HG03159 (cell line): ENCODE results near the gene CORIN.
A peak's percentile ranks its signal among the peaks of the same experiment; 100 is the strongest.

Experiments
- ATAC-seq: cut with Tn5 transposase; IDR thresholded peaks from one replicate; pipeline ENCODE4 v1.9.1; 2021; ENCODE audit warnings: mild to moderate bottlenecking, moderate library complexity; ENCODE audit not compliant: unreplicated experiment

The CORIN gene, protein sequence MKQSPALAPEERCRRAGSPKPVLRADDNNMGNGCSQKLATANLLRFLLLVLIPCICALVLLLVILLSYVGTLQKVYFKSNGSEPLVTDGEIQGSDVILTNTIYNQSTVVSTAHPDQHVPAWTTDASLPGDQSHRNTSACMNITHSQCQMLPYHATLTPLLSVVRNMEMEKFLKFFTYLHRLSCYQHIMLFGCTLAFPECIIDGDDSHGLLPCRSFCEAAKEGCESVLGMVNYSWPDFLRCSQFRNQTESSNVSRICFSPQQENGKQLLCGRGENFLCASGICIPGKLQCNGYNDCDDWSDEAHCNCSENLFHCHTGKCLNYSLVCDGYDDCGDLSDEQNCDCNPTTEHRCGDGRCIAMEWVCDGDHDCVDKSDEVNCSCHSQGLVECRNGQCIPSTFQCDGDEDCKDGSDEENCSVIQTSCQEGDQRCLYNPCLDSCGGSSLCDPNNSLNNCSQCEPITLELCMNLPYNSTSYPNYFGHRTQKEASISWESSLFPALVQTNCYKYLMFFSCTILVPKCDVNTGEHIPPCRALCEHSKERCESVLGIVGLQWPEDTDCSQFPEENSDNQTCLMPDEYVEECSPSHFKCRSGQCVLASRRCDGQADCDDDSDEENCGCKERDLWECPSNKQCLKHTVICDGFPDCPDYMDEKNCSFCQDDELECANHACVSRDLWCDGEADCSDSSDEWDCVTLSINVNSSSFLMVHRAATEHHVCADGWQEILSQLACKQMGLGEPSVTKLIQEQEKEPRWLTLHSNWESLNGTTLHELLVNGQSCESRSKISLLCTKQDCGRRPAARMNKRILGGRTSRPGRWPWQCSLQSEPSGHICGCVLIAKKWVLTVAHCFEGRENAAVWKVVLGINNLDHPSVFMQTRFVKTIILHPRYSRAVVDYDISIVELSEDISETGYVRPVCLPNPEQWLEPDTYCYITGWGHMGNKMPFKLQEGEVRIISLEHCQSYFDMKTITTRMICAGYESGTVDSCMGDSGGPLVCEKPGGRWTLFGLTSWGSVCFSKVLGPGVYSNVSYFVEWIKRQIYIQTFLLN

DNA sequence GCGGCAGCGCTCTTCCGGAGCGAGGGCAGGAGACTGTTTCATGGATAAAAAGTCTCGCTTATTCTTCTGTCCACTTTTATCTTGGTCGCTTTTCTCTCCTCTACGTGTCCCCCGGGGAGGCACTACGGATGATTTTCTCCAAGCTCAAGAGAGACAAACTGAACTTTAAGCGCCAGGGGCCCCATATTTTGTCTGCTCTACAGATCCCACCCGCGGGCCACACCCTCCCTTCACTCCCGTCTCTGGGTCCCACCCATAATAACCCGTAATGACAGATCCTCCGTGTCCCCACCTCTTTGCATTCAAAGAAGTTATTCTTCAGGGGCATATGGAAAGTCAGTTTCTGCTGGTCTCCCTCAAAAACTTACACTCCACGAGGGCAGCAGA lies at the start of gene CORIN:
CORIN (minus strand) TSS at position 160 of the 387 bp plus-strand sequence; CDS start at position 42, 118 bp downstream.
- ATAC-seq, result no peak

DNA sequence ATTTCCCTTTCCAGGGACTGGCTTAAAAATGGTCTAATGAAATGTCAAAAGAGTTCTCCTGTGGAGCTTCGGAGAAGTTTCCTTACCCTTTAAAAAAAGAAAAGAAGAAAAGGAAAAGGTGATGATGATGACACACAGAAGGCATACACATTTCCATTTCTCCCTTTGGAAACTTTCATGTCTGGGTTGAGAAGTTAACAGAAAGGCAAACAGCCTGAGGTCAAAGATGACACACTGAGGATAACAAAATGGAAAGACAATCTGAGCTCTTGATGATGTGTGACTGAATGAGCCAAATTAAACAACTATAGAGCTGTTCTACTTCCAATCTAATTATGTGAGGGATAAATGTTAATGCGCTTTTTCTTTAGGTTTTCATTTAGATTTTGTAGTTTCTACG lies 44.4 kb upstream of the CORIN start:
- no peak for ATAC-seq

DNA sequence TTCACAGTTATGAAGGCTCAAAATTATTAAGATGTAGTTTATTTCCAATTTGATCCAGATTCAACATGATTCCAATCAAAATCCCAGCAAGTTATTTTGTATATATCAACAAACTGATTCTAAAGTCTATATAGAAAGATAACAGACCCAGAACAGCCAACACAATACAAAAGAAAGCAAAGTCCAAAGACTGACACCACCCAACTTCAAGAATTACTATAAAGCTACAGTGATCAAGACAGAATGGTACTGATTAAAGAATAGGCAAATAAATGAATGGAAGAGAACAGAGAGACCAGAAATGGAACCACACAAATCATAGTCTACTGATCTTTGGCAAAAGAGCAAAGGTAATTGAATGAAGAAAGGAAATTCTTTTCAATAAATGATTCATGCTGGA lies 41.6 kb upstream of the CORIN start:
- no peak for ATAC-seq

DNA sequence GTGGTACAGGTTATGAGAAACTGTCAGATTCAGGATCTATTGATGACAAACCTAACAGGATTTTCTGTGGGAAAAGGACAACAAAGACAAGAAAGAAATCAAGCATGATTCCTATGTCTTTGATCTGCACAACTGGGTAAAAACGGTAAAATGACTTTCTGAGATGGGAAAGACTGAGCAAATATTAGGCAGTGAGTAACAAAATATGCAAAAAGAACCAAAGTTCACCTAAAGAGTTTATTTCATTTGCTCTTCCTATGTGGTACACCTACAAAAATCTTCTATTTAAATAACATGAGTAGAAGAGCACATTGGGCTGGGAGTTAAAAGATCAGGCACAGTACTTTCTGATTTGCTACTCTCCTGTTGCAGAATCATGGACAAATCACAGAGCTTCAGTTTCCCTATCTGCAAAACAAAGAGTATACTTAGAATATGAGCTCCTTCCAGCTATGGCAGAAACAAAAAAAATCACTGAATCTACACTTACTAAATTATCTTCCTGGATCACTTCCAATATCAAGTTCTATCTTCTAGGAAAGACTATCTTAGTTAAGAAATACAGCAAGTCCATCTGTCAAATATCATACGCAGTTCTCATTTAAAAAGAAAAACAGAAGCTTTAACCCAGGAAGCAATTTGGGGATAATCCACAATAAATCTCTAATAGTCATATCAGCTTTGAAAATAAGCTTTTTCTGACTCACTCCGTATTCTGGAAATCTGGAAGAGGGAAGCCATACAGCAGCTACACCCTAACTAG lies 39.1 kb upstream of the CORIN start:
- ATAC-seq, result no peak

DNA sequence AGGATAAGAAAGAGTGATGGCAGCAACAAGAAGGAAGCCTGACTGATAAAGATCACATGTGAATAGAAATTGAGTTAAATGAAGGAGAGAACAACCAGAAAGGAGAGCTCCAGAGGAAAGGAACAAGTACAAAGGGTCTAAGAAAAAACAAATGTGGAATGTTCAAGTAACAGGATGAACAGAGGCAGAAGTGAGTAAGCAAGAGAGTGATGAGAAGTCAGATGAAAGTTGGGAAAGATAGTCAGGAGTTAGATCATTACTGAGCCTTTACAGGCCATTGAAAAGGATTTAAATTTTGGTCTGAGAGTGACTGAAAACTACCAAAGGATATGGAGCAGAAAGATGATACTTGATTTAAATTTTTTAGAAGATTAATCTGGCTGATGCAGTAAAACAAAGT lies 38.4 kb upstream of the CORIN start:
- no peak for ATAC-seq

DNA sequence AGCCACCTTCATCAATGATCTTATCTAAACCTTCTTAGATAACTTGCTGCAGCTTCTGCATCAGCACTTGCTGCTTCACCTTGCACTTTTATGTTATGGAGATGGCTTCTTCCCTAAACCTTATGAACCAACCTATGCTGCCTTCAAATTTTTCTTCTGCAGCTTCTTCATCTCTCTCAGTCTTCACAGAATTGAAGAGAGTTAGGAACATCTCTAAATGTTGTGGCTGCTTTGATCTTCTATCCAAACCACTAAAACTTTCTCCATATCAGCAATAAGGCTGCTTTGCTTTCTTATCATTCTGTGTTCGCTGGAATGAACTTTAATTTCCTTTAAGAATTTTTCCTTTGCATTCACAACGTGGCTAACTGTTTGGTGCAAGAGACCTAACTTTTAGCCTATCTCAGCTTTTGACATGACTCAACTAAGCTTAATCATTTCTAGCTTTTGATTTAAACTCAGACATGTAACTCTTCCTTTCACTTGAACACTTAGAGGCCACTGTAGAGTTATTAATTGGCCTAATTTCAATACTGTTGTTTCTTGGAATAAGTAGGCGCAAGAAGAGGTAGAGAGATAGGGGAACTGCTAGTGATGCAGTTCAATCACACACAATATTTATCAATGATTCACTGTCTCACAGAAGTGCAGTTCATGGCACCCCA lies 36.1 kb upstream of the CORIN start:
- ATAC-seq, result no peak

DNA sequence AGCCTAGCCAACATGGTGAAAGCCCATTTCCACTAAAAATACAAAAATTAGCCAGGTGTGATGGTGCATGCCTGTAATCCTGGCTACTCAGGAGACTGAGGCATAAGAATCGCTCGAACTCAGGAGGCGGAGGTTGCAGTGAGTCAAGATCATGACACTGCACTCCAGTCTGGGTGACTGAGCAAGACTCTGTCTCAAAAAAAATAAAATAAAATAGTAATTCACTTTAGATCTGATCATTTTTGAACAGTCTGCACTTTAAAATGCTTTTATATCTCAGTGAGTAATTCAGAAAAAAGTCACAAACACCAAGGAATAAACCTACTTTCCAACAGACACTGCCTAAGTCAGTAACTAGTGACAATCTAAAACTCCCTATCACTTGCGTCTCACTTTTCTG lies 25.6 kb upstream of the CORIN start:
- ATAC-seq, result no peak

DNA sequence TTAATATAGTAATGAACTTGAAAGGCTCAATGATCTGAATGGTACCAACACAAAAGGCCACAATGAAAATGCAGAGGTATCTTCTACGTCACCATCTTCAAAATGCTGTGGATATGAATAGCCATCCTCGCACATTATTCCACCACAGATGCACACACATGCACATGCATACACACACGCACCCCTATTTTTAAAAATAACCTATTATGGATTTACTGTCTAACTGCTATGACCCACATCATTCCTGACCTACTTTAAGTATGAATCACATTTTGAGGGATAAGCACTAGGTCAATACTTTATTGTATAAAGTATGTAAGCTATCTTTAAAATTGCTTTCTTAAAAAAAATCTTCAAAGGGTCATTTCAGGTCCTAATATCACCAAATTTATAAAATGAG lies 24.4 kb upstream of the CORIN start:
- ATAC-seq, result no peak

DNA sequence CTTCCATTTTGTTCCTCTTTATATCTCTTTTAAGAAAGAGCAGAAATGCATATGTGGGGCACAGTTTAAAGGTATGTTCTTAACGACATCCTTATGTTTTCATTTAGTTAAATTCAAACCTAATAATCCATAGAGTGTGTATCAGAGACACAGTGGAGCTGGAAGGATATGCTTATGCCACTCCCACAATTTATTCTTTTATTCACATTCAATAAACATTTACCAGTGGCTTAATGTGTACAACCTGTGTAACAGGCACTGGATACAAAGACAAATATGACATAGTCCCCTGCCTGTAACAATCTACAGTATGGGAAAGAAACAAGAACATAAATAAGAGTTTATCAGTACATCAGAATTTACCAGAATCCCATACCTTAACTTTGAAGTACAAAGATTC lies 22.4 kb upstream of the CORIN start:
- ATAC-seq, result no peak

DNA sequence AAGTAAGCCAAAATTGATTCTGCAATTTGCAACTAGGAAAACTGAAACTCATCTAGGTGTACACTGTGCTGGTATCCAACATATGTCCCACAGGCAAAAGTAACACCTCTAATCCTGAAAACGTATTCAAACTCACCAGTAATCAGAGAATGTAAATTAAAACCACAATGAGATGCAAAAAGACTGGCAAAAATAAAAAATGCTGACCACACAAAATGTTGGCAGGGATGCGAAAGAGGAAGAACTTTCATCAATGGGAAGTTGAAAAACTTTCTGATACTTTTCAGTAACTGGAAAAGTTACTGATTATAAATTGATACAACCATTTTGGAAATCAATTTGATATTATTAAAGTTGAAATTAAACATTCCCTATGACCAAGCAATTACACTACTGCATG lies 20.1 kb upstream of the CORIN start:
- ATAC-seq, result no peak

DNA sequence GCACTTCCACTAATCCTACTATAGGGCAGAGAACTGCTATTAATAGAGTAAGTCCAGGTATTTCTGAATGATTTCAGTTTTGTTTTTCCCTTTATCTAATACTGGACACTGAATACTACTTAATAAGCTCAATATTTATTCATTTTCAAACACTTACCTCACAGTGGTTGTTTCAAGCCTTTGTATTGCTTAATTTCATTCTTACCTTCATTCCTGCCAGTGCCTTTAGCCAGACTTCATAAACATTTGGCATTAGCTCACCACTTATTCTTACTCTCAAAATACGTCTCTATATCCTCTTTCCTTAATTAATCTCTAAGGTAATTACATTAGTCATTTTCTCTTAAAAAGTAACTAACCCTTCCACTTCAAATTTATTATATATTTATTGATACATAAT lies 18.8 kb upstream of the CORIN start:
- no peak for ATAC-seq

DNA sequence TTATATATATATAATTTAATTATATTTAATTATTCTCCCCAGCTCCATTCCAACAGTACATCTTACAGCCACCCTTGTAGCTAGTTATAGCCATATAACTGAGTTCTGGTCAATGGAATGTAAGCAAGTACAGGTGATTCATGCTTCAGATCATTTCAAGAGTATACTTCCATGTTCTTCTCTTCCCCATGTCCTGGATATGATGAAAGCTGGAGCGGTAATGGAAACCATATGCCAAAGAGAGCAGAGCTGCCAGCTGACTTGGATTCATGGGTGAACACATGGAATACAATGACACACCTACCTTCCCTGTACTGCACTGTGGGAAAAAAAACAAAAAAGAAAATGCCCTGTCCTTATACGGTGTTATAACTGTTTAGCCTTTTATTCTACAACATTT lies 17.5 kb upstream of the CORIN start:
- ATAC-seq, result no peak

DNA sequence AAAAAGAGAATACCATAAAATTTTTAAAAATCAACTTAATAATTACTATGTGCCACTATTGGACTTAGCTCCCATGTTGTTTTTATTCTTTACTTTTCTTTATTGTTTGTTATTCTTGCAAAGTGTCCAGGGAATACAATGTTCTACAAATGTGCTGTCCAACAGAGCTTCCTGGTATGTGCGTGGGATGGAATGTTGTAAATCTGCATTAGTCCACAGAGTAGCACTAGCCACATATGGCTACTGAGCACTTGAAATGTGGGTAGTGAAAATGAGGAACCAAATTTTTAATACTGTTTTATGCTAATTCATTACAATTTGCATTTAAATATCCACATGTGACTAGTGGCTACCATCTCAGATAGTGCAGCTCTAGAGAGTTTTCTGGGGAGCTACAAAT lies 14.3 kb upstream of the CORIN start:
- ATAC-seq, result no peak

DNA sequence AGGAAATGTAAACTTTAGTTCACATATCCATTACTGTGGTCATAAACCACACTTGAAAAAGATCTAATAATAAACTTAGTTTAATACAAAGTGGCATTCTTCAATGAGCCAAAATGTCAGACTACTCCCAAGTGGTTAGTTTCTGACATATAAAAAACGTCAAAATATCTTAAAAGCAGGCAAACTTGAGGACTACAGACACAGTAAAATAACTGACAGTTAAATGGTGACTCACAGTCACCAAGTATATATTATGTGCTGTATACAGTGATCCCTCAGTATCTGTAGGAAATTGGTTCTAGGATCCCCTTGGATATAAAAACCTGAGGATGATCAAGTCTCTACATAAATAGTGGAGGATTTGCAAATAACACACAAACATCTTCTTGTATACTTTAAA lies 11.6 kb upstream of the CORIN start:
- no peak for ATAC-seq

DNA sequence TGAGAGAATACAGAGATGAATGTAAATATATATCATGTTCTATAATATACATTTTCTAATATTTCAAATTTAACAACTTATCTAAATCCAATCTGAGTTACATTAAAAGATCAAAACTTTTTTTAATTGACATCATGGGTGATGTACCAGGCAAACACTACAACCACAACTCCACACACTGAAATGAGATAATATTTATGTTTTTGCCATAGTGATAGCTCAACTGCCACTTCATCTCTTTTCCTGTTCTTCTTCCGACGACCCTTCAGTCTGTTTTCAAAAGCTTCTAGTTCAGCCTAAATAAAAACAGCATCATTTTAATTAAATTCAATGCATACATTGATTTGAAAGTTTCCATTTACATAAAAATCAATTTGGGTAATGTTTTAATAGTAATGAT lies 10.2 kb upstream of the CORIN start:
- no peak for ATAC-seq

DNA sequence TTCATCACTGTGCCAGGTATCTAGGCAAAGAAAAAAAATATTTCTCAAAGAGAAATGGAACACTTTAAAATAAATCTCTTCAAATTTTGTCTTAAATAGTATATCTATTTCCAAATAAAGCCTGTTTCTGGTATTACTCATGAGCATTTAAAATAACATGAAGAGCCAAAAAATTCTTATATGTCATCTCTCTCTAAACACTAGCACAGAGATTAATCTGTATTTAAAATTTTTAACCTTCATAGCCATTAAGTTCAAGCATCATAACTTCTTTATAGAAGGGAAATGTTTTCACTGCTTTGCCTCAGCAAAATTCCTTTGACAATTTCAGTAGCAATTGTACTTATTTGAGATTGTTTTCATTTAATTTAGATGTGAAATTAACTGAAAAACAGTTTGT lies 5.1 kb upstream of the CORIN start:
- ATAC-seq, result no peak

DNA sequence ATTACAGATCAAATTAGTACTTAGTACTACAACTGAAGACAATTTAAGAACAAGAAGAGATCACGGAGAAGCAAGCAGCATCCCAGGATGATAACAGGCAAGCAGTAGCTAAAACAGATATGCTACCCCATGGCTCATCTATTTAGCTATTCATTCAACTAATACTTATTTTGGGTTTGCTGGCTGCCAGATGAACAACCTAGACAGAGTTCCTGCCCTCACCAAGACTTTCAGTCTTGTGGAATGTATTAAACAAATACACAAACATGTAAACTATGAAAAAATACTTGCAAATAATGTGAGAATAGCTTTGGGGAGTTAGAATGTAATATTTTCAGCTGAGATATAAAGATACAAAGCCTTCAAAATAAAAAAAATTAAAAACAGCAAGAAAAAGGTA lies 2.4 kb upstream of the CORIN start:
- no peak for ATAC-seq

DNA sequence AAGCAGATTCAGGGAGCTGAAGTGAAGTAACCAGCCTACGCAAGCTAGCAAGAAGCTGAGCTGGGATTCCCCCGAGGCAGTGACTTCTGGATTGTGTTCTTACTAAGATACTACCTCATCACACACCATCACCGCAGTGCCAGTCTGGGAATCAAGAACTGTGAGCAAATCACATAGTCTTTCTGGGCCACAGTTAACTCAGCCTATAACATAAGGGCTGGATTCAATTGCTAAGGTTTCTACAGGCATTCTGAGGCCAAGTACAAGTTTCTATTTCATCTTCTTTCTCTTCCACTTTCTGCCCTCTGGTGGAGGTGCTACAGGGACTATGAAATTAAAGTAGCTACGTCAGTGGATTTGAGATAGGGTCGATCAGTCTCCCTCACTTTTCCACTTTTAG lies 1.4 kb upstream of the CORIN start:
- ATAC-seq, result peak; percentile 64

DNA sequence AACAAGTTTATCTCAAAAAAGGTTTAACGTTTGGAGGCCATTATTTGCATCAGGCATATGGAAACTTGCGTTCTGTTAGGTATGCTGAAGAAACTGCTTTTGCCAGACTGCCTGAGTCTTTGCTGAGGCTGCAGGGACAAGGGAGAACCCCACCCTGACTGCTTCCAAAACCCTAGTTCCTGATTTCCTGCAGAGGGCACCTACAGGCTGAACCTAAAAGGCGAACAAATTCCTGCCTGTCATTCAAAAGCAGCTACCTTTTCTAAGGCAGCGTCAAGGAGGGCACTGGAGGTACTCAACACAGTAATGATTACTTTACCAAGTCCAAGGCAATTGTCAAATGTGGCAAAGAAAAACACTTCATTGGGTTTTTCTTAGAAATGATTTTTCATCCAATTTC lies 578 bp upstream of the CORIN start:
- ATAC-seq, result no peak

DNA sequence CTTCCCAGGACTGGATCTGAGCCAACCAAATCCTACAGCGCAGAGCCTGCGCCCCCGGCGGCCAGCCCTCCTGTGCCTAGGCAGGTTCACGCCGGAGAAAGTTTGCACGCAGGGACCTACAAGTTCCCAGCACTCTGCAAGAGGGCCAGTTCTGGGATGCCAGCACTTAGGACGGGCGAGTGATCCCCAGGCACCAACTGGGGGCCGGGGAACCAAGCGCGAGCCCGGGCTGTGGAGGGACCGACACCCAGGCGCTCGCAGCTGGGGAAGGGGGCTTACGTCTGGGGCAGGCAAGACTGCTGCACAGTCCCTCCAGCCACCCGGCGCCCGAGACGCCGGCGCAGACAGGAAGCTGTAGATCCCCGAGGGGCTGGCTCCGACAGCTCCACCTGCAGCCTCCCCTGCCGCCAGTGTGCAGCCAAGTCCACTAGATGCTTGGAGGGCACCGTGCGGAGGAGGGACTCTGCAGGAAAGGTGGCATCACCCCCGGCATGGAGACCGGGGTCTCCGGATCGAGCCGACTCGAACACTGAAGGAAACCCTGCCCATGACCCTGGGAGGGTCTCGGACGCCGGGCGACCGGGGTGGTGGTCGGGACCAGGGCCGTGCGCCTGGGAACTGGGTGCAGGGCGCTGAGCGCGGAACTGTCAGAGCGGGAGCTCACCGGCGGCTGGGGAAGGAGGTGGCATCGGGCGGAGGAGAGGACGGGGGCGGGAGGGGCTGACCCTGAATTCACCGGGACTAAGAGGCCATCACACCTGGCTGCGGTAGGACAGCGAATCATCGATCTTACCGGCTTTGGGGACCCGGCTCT lies 566 bp downstream of the CORIN start:
- peak; percentile 70 for ATAC-seq
